HepG2 (cell line): ENCODE results near the gene ACBD5. TPM values are rescaled to one million over a fixed set of nuclear protein-coding genes. Genes with fewer than 3 reads are reported as not detected.

Experiments used
- ATF7-NPFF ChIP-seq: sonication (generic); formaldehyde crosslinking; IDR thresholded peaks from 2 replicates; pipeline ENCODE4 v1.8.1; 2023; ENCODE audit warnings: mild to moderate bottlenecking, low read depth, missing genetic modification reagents, moderate library complexity
- BORCS8-MEF2B ChIP-seq: sonication (generic); formaldehyde crosslinking; IDR thresholded peaks from 2 replicates; pipeline ENCODE4 v1.8.0; 2022; ENCODE audit warnings: mild to moderate bottlenecking, missing genetic modification reagents
- DR1 ChIP-seq: sonication (generic); formaldehyde crosslinking; IDR thresholded peaks from 2 replicates; pipeline ENCODE4 v1.8.0; 2021; ENCODE audit warnings: mild to moderate bottlenecking, missing genetic modification reagents, inconsistent platforms
- ELF4 ChIP-seq: sonication (generic); formaldehyde crosslinking; IDR thresholded peaks from 2 replicates; pipeline ENCODE4 v1.5.0; 2020; ENCODE audit warnings: missing genetic modification reagents, mild to moderate bottlenecking, moderate library complexity, borderline replicate concordance
- FLYWCH1 ChIP-seq: sonication (generic); formaldehyde crosslinking; IDR thresholded peaks from 2 replicates; pipeline ENCODE4 v1.8.1; 2023; ENCODE audit warnings: mild to moderate bottlenecking, missing genetic modification reagents
- HHEX ChIP-seq: IDR thresholded peaks from 2 replicates; pipeline ENCODE4 v1.6.1; 2016; ENCODE audit warnings: control low read depth
- KDM5A ChIP-seq: fragments of 200-600 bp; sonication (generic); IDR thresholded peaks from 2 replicates; pipeline ENCODE4 v1.7.0; 2018; ENCODE audit warnings: antibody characterized with exemption, mild to moderate bottlenecking, low read length, borderline replicate concordance
- NR2F6 ChIP-seq, 2 experiments: IDR thresholded peaks; 2 replicates each; pipeline ENCODE4 v1.6.1; 2016; ENCODE audit warnings: antibody characterized with exemption in 1 of 2, mild to moderate bottlenecking in 1 of 2
- PAF1 ChIP-seq: IDR thresholded peaks from 2 replicates; pipeline ENCODE4 v1.6.1; 2016; ENCODE audit warnings: missing genetic modification reagents, missing compliant biosample characterization
- SIN3A ChIP-seq: IDR thresholded peaks from 2 replicates; pipeline ENCODE4 v1.6.1; 2011; ENCODE audit warnings: low read depth, mild to moderate bottlenecking, control low read depth, low read length, borderline replicate concordance
- STAT5B ChIP-seq: sonication (generic); formaldehyde crosslinking; IDR thresholded peaks from 2 replicates; pipeline ENCODE4 v1.4.0; 2020; ENCODE audit warnings: missing genetic modification reagents
- YEATS4 ChIP-seq: sonication (generic); formaldehyde crosslinking; IDR thresholded peaks from 2 replicates; pipeline ENCODE4 v1.4.0; 2020; ENCODE audit warnings: missing genetic modification reagents, borderline replicate concordance
- ZKSCAN8 ChIP-seq: IDR thresholded peaks from 2 replicates; pipeline ENCODE4 v1.6.1; 2016; ENCODE audit warnings: borderline replicate concordance, missing genetic modification reagents, missing compliant biosample characterization
- ZNF101 ChIP-seq: sonication (generic); formaldehyde crosslinking; IDR thresholded peaks from 2 replicates; pipeline ENCODE4 v1.4.0; 2020; ENCODE audit warnings: mild to moderate bottlenecking, low read depth, missing genetic modification reagents, borderline replicate concordance
- ZNF33A ChIP-seq: sonication (generic); formaldehyde crosslinking; IDR thresholded peaks from 2 replicates; pipeline ENCODE4 v1.5.1; 2020; ENCODE audit warnings: missing genetic modification reagents, mild to moderate bottlenecking, moderate library complexity, borderline replicate concordance
- ZNF678 ChIP-seq: sonication (generic); formaldehyde crosslinking; IDR thresholded peaks from 2 replicates; pipeline ENCODE4 v1.4.0; 2020; ENCODE audit warnings: mild to moderate bottlenecking, missing genetic modification reagents
- ZNF75D ChIP-seq: sonication (generic); formaldehyde crosslinking; IDR thresholded peaks from 2 replicates; pipeline ENCODE4 v1.8.1; 2023; ENCODE audit warnings: missing genetic modification reagents, mild to moderate bottlenecking, borderline replicate concordance
- polyA plus RNA-seq, 8 experiments: library from polyadenylated mRNA; depleted of rRNA in 3 of 8; stranded (reverse) in 7 of 8; unstranded in 1 of 8; fragments of >200 nt; fragmentation: Illumina TruSeq in 4 of 8; extraction: Trizol in 4 of 8; gene quantifications; 2 replicates each; pipeline versions ENCODE4 v1.2.1 to v1.2.3, GENCODE V29; 2011 to 2016; ENCODE audit warnings: low read depth in 4 of 8, missing spikeins in 1 of 8, mixed read lengths in 1 of 8; ENCODE audit not compliant: insufficient read depth in 1 of 8
- total RNA-seq, 5 experiments: library from RNA; depleted of rRNA; stranded (reverse); fragments of >200 nt; fragmentation: Illumina TruSeq; extraction: Trizol; gene quantifications; 2 replicates each; pipeline ENCODE4 v1.2.3, GENCODE V29; 2016; ENCODE audit warnings: low read depth in 1 of 5
- TF ChIP-seq, protein P1 (sequence below): sonication (generic); formaldehyde crosslinking; IDR thresholded peaks from 2 replicates; pipeline ENCODE4 v1.4.0; 2020; ENCODE audit warnings: missing genetic modification reagents, borderline replicate concordance
- TF ChIP-seq, protein P2 (sequence below): sonication (generic); formaldehyde crosslinking; IDR thresholded peaks from 2 replicates; pipeline ENCODE4 v1.4.0; 2020; ENCODE audit warnings: missing genetic modification reagents, low read depth, mild to moderate bottlenecking, borderline replicate concordance
- TF ChIP-seq, protein P3 (sequence below): sonication (generic); formaldehyde crosslinking; IDR thresholded peaks from 2 replicates; pipeline ENCODE4 v1.8.1; 2023; ENCODE audit warnings: mild to moderate bottlenecking, inconsistent platforms, moderate library complexity, missing genetic modification reagents, borderline replicate concordance
- TF ChIP-seq, protein P4 (sequence below): sonication (generic); formaldehyde crosslinking; IDR thresholded peaks from 2 replicates; pipeline ENCODE4 v1.8.1; 2023; ENCODE audit warnings: missing genetic modification reagents, mild to moderate bottlenecking, borderline replicate concordance
- TF ChIP-seq, protein P5 (sequence below): sonication (generic); formaldehyde crosslinking; IDR thresholded peaks from 2 replicates; pipeline ENCODE4 v1.9.0; 2021; ENCODE audit warnings: missing genetic modification reagents, borderline replicate concordance

The ACBD5 gene
- total and polyA plus RNA-seq, 2 of the 13 experiments (the other 11 are each of a cell fraction or from before 2014, with no cell fraction given): 10.3 to 14.8 TPM

DNA sequence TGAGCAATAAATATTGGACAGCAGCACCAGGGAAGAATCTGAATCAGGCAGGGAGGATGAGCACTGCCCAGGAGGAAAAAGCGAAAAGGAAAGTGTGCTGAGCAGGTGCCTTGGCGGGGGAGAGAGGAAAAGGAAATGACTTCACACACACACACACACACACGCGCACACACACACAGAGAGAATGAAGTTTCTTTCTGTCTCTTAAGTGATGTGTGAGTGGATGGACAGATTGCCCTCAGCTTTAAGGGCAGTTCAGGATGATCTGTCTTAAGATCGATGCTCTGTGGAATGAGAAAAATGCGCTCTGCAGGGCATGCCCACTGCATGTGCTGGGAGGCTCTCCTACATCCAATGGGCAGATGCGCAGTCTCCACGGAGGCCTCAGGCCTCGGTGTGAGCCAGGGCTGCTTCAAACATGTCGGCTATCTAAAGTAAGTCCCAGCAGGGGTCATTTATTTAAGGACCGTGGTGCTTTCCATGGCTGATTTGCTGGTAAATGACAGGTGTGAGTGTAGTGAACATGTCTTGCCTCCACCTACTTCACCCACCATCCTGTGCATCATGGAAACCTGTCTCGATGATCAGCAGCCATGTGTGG is 2.5 kb upstream of the ACBD5 start (continued):
- TF ChIP-seq, protein P1, sequence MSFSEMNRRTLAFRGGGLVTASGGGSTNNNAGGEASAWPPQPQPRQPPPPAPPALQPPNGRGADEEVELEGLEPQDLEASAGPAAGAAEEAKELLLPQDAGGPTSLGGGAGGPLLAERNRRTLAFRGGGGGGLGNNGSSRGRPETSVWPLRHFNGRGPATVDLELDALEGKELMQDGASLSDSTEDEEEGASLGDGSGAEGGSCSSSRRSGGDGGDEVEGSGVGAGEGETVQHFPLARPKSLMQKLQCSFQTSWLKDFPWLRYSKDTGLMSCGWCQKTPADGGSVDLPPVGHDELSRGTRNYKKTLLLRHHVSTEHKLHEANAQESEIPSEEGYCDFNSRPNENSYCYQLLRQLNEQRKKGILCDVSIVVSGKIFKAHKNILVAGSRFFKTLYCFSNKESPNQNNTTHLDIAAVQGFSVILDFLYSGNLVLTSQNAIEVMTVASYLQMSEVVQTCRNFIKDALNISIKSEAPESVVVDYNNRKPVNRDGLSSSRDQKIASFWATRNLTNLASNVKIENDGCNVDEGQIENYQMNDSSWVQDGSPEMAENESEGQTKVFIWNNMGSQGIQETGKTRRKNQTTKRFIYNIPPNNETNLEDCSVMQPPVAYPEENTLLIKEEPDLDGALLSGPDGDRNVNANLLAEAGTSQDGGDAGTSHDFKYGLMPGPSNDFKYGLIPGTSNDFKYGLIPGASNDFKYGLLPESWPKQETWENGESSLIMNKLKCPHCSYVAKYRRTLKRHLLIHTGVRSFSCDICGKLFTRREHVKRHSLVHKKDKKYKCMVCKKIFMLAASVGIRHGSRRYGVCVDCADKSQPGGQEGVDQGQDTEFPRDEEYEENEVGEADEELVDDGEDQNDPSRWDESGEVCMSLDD (CRISPR knock-in tag): 0 out of 2 replicates have a peak, but pooled peaks have one; percentile 14
- TF ChIP-seq NR2F6 (IDR thresholded peaks at IDR 0.05): no peak
- no peak for TF ChIP-seq NR2F6 (CRISPR knock-in tag; IDR thresholded peaks at IDR 0.05)
- no peak for TF ChIP-seq ATF7-NPFF (CRISPR knock-in tag)
- TF ChIP-seq, protein P2, sequence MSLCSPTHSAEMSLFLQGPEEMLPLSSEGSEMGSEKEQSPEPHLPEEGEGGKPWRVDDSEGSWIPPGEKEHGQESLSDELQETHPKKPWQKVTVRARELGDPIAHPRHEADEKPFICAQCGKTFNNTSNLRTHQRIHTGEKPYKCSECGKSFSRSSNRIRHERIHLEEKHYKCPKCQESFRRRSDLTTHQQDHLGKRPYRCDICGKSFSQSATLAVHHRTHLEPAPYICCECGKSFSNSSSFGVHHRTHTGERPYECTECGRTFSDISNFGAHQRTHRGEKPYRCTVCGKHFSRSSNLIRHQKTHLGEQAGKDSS (CRISPR knock-in tag): peak; percentile 65; the same call in 1 of the 2 replicates
- no peak for TF ChIP-seq DR1
- TF ChIP-seq FLYWCH1: no peak
- no peak for TF ChIP-seq ZNF33A (CRISPR knock-in tag)
- peak; percentile 80; the same call in 1 of the 2 replicates for TF ChIP-seq BORCS8-MEF2B
- no peak for TF ChIP-seq ZNF75D
- TF ChIP-seq STAT5B: no peak
- no peak for TF ChIP-seq ZNF101 (CRISPR knock-in tag)
- TF ChIP-seq, protein P3, sequence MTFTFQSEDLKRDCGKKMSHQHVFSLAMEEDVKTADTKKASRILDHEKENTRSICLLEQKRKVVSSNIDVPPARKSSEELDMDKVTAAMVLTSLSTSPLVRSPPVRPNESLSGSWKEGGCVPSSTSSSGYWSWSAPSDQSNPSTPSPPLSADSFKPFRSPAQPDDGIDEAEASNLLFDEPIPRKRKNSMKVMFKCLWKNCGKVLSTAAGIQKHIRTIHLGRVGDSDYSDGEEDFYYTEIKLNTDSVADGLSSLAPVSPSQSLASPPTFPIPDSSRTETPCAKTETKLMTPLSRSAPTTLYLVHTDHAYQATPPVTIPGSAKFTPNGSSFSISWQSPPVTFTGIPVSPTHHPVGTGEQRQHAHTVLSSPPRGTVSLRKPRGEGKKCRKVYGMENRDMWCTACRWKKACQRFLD (CRISPR knock-in tag): 0 out of 2 replicates have a peak, but pooled peaks have one; percentile 41
- TF ChIP-seq, protein P4, sequence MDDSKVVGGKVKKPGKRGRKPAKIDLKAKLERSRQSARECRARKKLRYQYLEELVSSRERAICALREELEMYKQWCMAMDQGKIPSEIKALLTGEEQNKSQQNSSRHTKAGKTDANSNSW (CRISPR knock-in tag): no peak
- TF ChIP-seq, protein P5, sequence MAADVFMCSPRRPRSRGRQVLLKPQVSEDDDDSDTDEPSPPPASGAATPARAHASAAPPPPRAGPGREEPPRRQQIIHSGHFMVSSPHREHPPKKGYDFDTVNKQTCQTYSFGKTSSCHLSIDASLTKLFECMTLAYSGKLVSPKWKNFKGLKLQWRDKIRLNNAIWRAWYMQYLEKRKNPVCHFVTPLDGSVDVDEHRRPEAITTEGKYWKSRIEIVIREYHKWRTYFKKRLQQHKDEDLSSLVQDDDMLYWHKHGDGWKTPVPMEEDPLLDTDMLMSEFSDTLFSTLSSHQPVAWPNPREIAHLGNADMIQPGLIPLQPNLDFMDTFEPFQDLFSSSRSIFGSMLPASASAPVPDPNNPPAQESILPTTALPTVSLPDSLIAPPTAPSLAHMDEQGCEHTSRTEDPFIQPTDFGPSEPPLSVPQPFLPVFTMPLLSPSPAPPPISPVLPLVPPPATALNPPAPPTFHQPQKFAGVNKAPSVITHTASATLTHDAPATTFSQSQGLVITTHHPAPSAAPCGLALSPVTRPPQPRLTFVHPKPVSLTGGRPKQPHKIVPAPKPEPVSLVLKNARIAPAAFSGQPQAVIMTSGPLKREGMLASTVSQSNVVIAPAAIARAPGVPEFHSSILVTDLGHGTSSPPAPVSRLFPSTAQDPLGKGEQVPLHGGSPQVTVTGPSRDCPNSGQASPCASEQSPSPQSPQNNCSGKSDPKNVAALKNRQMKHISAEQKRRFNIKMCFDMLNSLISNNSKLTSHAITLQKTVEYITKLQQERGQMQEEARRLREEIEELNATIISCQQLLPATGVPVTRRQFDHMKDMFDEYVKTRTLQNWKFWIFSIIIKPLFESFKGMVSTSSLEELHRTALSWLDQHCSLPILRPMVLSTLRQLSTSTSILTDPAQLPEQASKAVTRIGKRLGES (CRISPR knock-in tag): no peak
- no peak for TF ChIP-seq ZNF678 (CRISPR knock-in tag)
- no peak for TF ChIP-seq KDM5A
- TF ChIP-seq ELF4 (CRISPR knock-in tag): no peak
- TF ChIP-seq PAF1 (CRISPR knock-in tag): no peak
- no peak for TF ChIP-seq ZKSCAN8 (CRISPR knock-in tag)
- TF ChIP-seq HHEX (CRISPR knock-in tag): no peak
- TF ChIP-seq YEATS4 (CRISPR knock-in tag): peak; percentile 58
- peak; percentile 63; the same call in 1 of the 2 replicates for TF ChIP-seq SIN3A
